Activated CD4-positive, alpha-beta memory T cell treated with anti-CD3 and anti-CD28 coated beads, Interleukin-2, amount 10 ng/mL, durations not matched to agents 7 days and 5 days (primary cell): ENCODE measurements around the gene PRPH. TPM values are rescaled to one million over a fixed set of nuclear protein-coding genes. Genes with fewer than 3 reads are reported as not detected.
A peak's percentile ranks its signal among the peaks of the same experiment; 100 is the strongest.

Experiments
- CTCF ChIA-PET: fragments of 350-600 bp; sonication (Branson Sonifier 250); formaldehyde crosslinking; loops from one replicate; lab custom pipeline; 2021; ENCODE audit warnings: antibody characterized with exemption, inconsistent platforms; lab: Charles Lee
- POLR2A ChIA-PET: fragments of 350-600 bp; sonication (Branson Sonifier 250); formaldehyde crosslinking; loops from one replicate; lab custom pipeline; 2021; ENCODE audit warnings: antibody characterized with exemption; lab: Charles Lee
- DNase-seq: peaks from one replicate; pipeline ENCODE4 v3.0.0-alpha.2; 2020
- H3K27ac Mint-ChIP-seq: one replicate; pipeline ENCODE4 v1.8.0; 2021; ENCODE audit warnings: mild to moderate bottlenecking, mixed read lengths
- H3K27me3 Mint-ChIP-seq: one replicate; pipeline ENCODE4 v1.8.0; 2021; ENCODE audit warnings: mixed read lengths
- H3K36me3 Mint-ChIP-seq: one replicate; pipeline ENCODE4 v1.8.0; 2021; ENCODE audit warnings: low read depth, mixed read lengths
- H3K4me1 Mint-ChIP-seq: one replicate; pipeline ENCODE4 v1.8.0; 2021; ENCODE audit warnings: mixed read lengths
- H3K4me3 Mint-ChIP-seq: one replicate; pipeline ENCODE4 v1.8.0; 2021; ENCODE audit warnings: mild to moderate bottlenecking, mixed read lengths
- H3K9me3 Mint-ChIP-seq: one replicate; pipeline ENCODE4 v1.8.0; 2021; ENCODE audit warnings: mixed read lengths
- total RNA-seq, 2 experiments: library from RNA; stranded (reverse); gene quantifications; one replicate each; pipeline ENCODE4 v1.2.3, GENCODE V29; 2021

Gene PRPH
- total RNA-seq, 2 experiments from 2014 or later: 0.38 TPM; not detected in 1

DNA sequence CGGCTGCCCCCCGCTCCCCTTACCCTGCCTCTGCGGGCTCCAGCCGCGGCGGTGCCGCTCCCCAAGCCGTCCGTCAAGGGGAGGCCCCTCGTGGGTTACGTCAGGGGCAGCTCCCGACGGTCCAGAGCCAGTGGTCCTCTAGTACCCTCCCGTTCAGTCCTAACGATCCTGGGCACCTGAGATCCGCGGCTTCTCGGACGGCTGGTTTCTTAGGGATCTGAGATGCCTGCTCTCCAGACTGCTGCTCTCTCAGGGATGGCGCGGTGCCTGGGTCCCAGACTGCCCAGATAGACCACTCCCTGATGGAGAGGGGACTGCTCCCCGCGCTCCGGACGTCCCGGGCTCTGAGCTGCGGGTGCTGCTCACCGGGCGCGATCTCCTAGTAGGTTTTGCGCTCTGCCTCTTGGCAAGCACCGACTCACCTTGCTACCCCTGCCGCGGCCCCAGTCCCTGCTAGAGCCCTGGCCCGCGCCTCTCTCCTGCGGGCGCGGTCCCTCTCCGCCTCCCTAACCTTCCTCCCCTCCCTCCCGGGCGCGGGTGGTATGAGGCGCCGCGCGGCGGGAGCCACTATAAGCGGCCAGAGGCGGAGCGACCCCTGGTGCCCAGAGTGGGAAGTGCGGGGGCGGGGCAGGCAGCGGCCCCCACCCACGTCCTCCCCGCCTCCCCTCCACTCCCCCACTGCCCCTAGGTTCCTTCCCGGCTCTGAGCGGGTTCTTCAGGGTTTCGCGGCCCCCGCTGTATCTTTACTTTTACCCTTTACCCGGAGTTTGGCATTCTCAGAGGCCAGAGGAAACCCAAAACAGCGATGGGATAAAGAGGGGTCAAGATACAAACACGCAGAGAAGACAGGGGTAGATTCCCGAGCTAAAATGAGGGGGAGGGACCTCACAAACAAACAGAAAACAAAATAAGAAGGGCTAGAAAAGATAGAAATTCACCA, 42.0 kb downstream of the PRPH start, which contains the start of gene C1QL4:
TSS of gene C1QL4 (minus strand) at position 544 of the 940 bp plus-strand sequence. CDS start 711 bp downstream, outside the sequence.
- DNase-seq: peak; percentile 87
- peaks cover 8% of the 10 kb centered on the region for H3K36me3 Mint-ChIP-seq
- peaks cover 86% of the 10 kb centered on the region for H3K27me3 Mint-ChIP-seq
- ChIA-PET POLR2A (interaction anchor here (0.6 to 4.1 kb wide), 6 partner anchors 13 to 210 kb away, joined by 3 to 17 read pairs (median 4); partner anchors contain the start of genes PRPH and TROAP), CTCF (interaction anchor here (0.6 to 7.7 kb wide), 20 partner anchors 10 to 915 kb away, joined by 3 to 51 read pairs (median 3); partner anchors contain the start of genes DNAJC22, PRPH and TROAP)
- no peak within 1 kb of the TSS for H3K27ac Mint-ChIP-seq
- H3K4me1 Mint-ChIP-seq: peaks cover 19% of the 10 kb centered on the region
- H3K4me3 Mint-ChIP-seq: peak within 1 kb of the TSS; percentile 59
- no peaks in the 10 kb centered on the region for H3K9me3 Mint-ChIP-seq

DNA sequence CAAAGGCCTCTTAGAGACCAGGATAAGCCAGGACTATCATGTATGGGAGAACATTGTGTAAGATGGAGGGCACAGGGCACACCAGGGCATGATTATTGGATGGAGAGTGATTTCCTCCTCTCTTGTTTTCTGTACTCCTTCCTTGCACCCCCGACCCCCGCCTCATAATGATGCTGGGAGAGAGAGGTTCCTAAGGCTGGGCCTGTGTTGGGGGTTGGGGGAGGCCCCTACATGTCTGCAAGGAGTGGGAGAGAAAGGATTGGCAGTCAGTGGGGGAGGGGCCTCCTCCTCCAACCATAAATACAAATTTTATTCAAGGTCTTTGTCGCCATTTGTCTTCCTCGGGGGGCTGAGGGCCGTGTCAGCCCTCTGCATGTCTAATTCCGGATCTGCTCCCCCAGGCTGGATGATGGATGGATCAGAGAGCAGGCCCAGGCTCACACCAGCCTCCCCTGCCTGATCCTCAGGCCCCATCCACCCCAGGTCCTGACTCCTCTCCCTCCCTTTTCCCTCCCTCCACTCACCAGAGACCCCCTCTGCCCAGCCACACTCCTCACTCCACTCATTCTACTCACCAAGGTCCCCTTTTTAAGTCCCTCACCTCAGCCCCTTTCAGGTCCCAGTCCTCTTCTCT, 44.0 kb downstream of the PRPH start:
- CTCF ChIA-PET: interaction anchor here (1.1 to 7.7 kb wide), 7 partner anchors 9 to 175 kb away, joined by 3 to 51 read pairs (median 4); partner anchors contain the start of genes PRPH and TROAP
- Mint-ChIP-seq H3K27ac (no peak overlapping the region), H3K4me3 (no peak overlapping the region), H3K9me3 (no peaks in the 10 kb centered on the region), H3K27me3 (peaks cover 90% of the 10 kb centered on the region), H3K36me3 (no peaks in the 10 kb centered on the region), H3K4me1 (peaks cover 29% of the 10 kb centered on the region)
- no peak for DNase-seq
- POLR2A ChIA-PET: interaction anchor here (1.7 to 4.1 kb wide), 2 partner anchors 16 to 45 kb away, joined by 5 to 17 read pairs; partner anchors contain the start of genes PRPH and TROAP

GRCh38 chr12:49339464-49339861, 44.5 kb downstream of the PRPH start:
- ChIA-PET CTCF (interaction anchor here (1.1 to 1.5 kb wide), 3 partner anchors 8 to 51 kb away, joined by 4 to 5 read pairs (median 4); partner anchors contain the start of gene PRPH), POLR2A (interaction anchor here (1.7 kb wide), 1 partner anchor 17 kb away, joined by 5 read pairs; the partner anchor contains the start of gene TROAP)
- DNase-seq: no peak
- Mint-ChIP-seq H3K4me1 (peaks cover 29% of the 10 kb centered on the region), H3K27ac (no peak overlapping the region), H3K27me3 (peaks cover 91% of the 10 kb centered on the region), H3K36me3 (no peaks in the 10 kb centered on the region), H3K4me3 (no peak overlapping the region), H3K9me3 (no peaks in the 10 kb centered on the region)

DNA sequence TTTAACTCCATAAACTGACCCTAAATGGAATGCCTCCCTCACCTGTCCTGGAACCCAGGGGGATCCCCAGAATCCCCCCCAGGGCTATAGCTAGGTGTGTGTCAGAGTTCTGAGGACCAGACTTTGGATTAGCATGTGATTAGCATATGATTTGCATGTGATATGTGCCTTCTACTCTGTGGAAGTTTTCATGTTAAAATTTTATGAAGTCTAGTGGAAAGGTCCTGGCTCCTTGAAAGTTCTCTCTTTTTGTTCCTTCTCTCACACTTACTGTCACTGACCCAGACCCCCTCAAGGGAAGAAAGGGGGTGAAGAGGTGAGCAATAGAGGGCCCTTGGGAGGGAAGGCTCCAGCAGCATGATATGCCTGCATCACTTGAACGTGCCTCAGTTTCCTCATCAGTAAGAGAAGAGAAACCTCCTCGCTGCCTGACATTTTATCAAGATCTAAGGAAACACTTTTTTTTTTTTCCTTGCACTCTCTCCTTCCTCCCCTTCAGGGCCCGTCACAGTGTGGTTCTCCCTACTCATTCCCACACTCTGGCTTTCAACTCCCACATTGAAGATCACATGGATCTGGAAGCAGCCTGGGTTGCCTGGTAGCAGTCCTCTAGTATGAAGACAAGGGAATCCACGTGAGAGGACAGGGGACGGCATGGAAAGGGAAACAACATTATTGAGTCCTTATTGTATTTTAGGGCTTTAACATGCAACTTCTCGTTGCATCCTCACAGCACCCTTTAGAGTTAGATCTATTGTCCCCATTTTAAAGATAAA, 45.3 kb downstream of the PRPH start:
- POLR2A ChIA-PET: interaction anchor here (1.7 kb wide), 1 partner anchor 18 kb away, joined by 5 read pairs; the partner anchor contains the start of gene TROAP
- CTCF ChIA-PET: interaction anchor here (1.4 to 1.5 kb wide), 2 partner anchors 8 to 45 kb away, joined by 4 read pairs; partner anchors contain the start of gene PRPH
- H3K4me3 Mint-ChIP-seq: no peak overlapping the region
- H3K27ac Mint-ChIP-seq: no peak overlapping the region
- peaks cover 29% of the 10 kb centered on the region for H3K4me1 Mint-ChIP-seq
- H3K36me3 Mint-ChIP-seq: no peaks in the 10 kb centered on the region
- DNase-seq: no peak
- H3K27me3 Mint-ChIP-seq: peaks cover 86% of the 10 kb centered on the region
- H3K9me3 Mint-ChIP-seq: no peaks in the 10 kb centered on the region

GRCh38 chr12:49340971-49341776, 46.2 kb downstream of the PRPH start:
- no peaks in the 10 kb centered on the region for H3K9me3 Mint-ChIP-seq
- POLR2A ChIA-PET: interaction anchor here (1.3 to 2.7 kb wide), 4 partner anchors 17 to 53 kb away, joined by 4 to 17 read pairs (median 8); partner anchors contain the start of genes PRPH and TROAP

DNA sequence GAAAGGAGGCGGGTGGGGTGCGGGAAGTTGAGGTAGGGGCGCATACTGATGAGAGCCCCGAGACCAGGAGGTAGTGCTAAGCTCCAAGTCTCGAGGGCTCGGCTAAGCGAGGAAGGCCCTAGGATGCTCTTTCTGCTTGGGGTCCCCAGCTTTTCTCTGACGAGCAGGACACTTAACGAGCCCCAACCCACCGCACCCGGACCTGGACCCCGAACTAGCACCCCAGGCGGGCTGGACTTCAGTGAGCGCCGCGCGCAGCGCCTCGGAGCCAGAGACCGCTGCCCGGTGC, 46.8 kb downstream of the PRPH start:
- no peak for DNase-seq

More at GRCh38 chr12:49340971-49341776, 46.2 kb downstream of the PRPH start:
- no peak for DNase-seq
- H3K27me3 Mint-ChIP-seq: peaks cover 87% of the 10 kb centered on the region
- H3K4me3 Mint-ChIP-seq: no peak overlapping the region
- CTCF ChIA-PET: interaction anchor here (0.7 to 3.8 kb wide), 14 partner anchors 8 to 407 kb away, joined by 3 to 52 read pairs (median 10); partner anchors contain the start of genes PRPH, SPATS2 and TROAP
- peaks cover 35% of the 10 kb centered on the region for H3K4me1 Mint-ChIP-seq
- no peak overlapping the region for H3K27ac Mint-ChIP-seq
- H3K36me3 Mint-ChIP-seq: no peaks in the 10 kb centered on the region

GRCh38 chr12:49342066-49342913, 47.3 kb downstream of the PRPH start:
- Mint-ChIP-seq H3K4me3 (peak overlapping the region; percentile 35), H3K27ac (no peak overlapping the region), H3K27me3 (peaks cover 90% of the 10 kb centered on the region), H3K4me1 (peaks cover 40% of the 10 kb centered on the region), H3K9me3 (no peaks in the 10 kb centered on the region), H3K36me3 (no peaks in the 10 kb centered on the region)
- POLR2A ChIA-PET: interaction anchor here (0.9 to 2.7 kb wide), 8 partner anchors 16 to 211 kb away, joined by 3 to 17 read pairs (median 4); partner anchors contain the start of genes PRPH, SPATS2, TROAP and TUBA1B
- peak; percentile 80 for DNase-seq
- CTCF ChIA-PET: interaction anchor here (0.6 to 3.8 kb wide), 24 partner anchors 9 to 406 kb away, joined by 3 to 52 read pairs (median 4); partner anchors contain the start of genes PRPH, SPATS2 and TROAP

More for the DNA sequence above, 46.8 kb downstream of the PRPH start:
- ChIA-PET POLR2A (interaction anchor here (0.9 to 2.7 kb wide), 7 partner anchors 17 to 211 kb away, joined by 3 to 17 read pairs (median 4); partner anchors contain the start of genes PRPH, SPATS2, TROAP and TUBA1B), CTCF (interaction anchor here (0.6 to 3.8 kb wide), 16 partner anchors 9 to 407 kb away, joined by 3 to 52 read pairs (median 8); partner anchors contain the start of genes PRPH, SPATS2 and TROAP)
- no peak overlapping the region for H3K4me3 Mint-ChIP-seq
- peaks cover 40% of the 10 kb centered on the region for H3K4me1 Mint-ChIP-seq
- H3K36me3 Mint-ChIP-seq: no peaks in the 10 kb centered on the region
- H3K27ac Mint-ChIP-seq: no peak overlapping the region
- H3K27me3 Mint-ChIP-seq: peaks cover 90% of the 10 kb centered on the region
- no peaks in the 10 kb centered on the region for H3K9me3 Mint-ChIP-seq

DNA sequence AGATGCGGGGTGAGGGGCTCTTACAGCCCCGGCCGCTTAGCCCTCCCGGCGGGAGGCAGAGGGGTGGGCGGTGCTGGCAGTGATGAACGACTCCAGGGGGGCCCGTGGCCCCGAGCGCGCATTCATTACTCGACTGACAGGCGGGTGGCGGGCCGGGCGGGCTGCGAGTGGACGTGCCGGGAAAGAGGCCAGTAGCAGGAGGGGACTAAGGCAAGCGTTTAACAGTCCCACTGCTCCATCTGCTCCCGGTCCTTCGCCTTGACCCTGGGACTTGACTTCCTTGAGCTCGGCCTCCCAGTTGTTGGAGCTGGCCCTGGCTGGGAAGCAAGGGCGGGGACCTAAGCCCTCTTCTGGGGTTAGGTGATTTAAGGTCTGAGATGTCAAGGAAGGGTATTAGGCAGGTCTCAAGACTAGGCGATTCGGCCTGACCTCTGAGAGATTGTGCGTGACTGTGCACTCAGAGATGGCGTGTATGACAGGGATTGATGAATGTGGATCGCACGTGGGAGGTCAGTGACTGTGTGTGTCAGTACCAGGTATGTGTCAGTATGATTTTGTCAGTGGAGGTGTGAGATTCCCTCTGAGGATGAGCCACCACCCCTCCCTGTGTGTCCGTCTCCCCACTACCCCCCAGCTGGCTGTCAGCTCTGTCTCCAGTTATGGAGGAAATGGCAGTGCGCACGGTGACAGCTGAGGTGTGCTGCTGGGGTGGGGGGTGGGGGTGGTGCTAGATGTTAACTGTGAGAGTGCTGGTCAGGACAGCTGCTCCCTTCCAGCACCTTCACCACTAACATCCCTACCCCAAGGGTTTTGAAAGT, 48.2 kb downstream of the PRPH start:
- Mint-ChIP-seq H3K9me3 (no peaks in the 10 kb centered on the region), H3K27me3 (peaks cover 89% of the 10 kb centered on the region), H3K4me3 (peak overlapping the region; percentile 35), H3K4me1 (peaks cover 37% of the 10 kb centered on the region), H3K36me3 (no peaks in the 10 kb centered on the region), H3K27ac (no peak overlapping the region)
- POLR2A ChIA-PET: interaction anchor here (0.7 to 2.7 kb wide), 7 partner anchors 11 to 212 kb away, joined by 3 to 17 read pairs (median 4); partner anchors contain the start of genes PRPH, SPATS2, TROAP and TUBA1B
- CTCF ChIA-PET: interaction anchor here (0.6 to 3.8 kb wide), 19 partner anchors 9 to 405 kb away, joined by 3 to 52 read pairs (median 5); partner anchors contain the start of genes PRPH, SPATS2 and TROAP
- no peak for DNase-seq

DNA sequence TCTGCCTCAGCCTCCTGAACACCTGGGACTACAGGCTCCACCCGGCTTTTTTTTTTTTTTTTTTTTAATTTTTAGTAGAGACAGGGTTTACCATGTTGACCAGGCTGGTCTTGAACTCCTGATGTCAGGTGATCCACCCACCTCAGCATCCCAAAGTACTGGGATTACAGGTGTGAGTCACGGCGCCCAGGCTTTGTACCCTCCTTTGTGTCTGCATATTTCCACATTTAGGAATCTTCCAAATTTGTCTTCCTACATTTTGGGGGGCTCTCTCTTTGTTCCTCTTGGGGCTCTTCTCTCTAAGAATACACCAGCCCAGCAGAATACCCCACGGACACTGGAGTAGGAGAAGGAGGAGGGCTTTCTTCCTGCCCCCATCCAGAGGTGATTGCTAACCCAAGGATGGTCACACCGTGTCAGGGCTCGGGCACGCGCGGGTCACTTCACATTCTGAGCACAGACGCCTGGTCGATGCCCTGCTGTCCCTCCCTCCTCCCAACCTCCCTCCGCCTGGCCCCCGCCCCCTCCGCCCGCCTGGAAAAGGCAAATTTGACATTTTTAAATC, 49.6 kb downstream of the PRPH start:
- Mint-ChIP-seq H3K9me3 (no peaks in the 10 kb centered on the region), H3K27ac (no peak overlapping the region), H3K36me3 (no peaks in the 10 kb centered on the region), H3K4me3 (no peak overlapping the region), H3K27me3 (peaks cover 86% of the 10 kb centered on the region), H3K4me1 (peaks cover 37% of the 10 kb centered on the region)
- DNase-seq: no peak
- CTCF ChIA-PET: interaction anchor here (3.3 to 3.8 kb wide), 2 partner anchors 8 to 13 kb away, joined by 20 to 33 read pairs; no protein-coding TSS in a partner anchor
- POLR2A ChIA-PET: no interaction called here
